ENCODE results near the gene TIAM2.
"Not testable (repeated sequence)": the region's sequence is repeated elsewhere in the genome, so short reads cannot be mapped to it uniquely, and the experiment has no call there.

Gene TIAM2

DNA sequence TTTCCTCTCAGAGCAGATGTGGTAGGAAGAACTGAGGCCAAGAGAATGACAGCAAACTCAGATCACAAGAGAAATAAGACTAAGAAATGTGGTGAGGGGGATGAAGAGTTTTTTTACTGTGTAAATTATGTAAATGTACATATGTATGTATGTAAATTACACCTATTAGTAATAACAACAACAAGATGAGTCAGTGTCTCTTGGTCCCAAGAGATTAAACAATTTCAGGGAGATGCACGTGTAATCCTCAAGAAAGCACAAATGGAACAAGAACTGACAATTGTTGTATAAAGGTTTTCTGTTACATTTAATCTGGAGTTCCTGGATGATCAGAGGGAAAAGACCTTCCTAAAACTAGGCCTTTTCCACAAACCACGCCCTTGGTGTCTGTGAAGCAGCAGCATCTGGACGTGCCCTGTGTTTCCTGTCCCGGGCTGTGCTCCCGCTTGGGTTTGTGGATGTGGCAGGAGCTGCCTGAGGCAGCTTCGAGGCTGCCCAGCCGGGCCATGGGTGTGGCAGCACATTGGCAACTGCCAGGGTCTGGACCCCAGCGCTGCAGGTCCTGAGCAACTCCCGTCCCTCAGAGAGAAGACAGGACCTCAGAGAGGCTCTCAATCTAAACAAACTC, 269.7 kb downstream of the TIAM2 start:
- Mint-ChIP-seq H3K4me3 (no peak overlapping the region), H3K4me1 (peaks cover 22% of the 10 kb centered on the region), H3K36me3 (peaks cover 58% of the 10 kb centered on the region), H3K27ac (no peak overlapping the region), H3K9me3 (no peaks in the 10 kb centered on the region)
- peak in 1 of 2 donors; percentile 32 for DNase-seq (ENCODE audit: low spot score in 2 of 2)
- ATAC-seq = no peak

GRCh38 chr6:155265843-155266535, 270.9 kb downstream of the TIAM2 start:
- Mint-ChIP-seq H3K4me1 (peaks cover 20% of the 10 kb centered on the region), H3K9me3 (no peaks in the 10 kb centered on the region), H3K4me3 (no peak overlapping the region), H3K27ac (no peak overlapping the region), H3K36me3 (peaks cover 49% of the 10 kb centered on the region)
- DNase-seq (ENCODE audit: low spot score in 2 of 2) (no peak), ATAC-seq (no peak)

DNA sequence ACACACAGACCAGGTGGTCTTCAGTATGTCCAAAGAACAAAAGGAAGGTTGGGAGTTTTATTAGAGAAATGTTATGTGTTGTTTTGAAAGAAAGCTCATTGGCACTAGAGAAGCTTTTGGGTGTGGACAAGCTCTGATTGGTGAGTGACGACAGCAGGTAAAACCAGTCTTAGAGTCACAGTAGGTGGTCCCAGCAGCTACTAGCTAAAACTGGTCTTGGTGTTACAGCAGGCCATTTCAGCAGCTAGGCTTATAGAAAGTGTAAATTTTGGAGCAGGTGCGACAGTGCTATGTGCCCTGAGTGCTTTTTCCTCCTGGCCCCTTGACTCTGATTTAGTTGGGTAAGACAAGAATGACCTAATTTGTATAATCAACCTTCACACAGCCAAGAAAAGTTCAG, 272.3 kb downstream of the TIAM2 start:
- H3K9me3 Mint-ChIP-seq = no peaks in the 10 kb centered on the region
- H3K4me1 Mint-ChIP-seq = peaks cover 8% of the 10 kb centered on the region
- peaks cover 46% of the 10 kb centered on the region for H3K36me3 Mint-ChIP-seq
- no peak overlapping the region for H3K4me3 Mint-ChIP-seq
- DNase-seq (ENCODE audit: low spot score in 2 of 2) (no peak), ATAC-seq (no peak)
- no peak overlapping the region for H3K27ac Mint-ChIP-seq

DNA sequence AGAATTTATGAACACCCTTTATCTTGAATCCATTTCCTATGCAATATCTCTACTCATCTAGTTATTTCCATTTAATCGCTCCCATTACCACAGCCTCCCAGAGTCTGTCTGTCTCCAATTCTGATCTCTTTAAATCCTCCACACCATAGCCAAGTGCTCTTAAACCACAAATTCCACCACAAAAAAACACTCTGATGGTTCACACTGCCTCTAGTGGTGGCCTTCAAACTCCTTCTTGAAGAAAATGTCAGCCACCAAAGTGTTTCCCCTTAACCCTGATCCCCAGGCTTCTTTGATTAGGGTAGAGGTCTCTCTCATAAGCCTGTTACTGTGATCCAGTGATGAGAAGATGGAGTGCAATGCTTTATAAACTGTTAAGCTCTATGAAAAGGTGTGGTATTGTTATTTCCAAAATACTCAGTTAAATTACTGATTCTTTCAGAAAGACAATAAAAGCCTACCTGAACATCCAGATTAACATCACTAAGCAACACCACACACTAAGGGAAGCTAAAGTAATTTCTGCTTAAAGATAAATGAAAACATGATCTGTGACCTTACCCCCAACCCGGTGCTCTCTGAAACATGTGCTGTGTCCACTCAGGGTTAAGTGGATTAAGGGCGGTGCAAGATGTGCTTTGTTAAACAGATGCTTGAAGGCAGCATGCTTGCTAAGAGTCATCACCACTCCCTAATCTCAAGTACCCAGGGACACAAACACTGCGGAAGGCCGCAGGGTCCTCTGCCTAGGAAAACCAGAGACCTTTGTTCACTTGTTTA, 273.2 kb downstream of the TIAM2 start:
- not testable (repeated sequence) for H3K4me1 Mint-ChIP-seq; H3K4me3 Mint-ChIP-seq; H3K9me3 Mint-ChIP-seq; H3K27ac Mint-ChIP-seq; DNase-seq (ENCODE audit: low spot score in 2 of 2); ATAC-seq
- peaks cover 48% of the 10 kb centered on the region for H3K36me3 Mint-ChIP-seq

GRCh38 chr6:155269765-155270164, 274.6 kb downstream of the TIAM2 start:
- DNase-seq (ENCODE audit: low spot score in 2 of 2) (no peak), ATAC-seq (no peak)
- H3K27ac Mint-ChIP-seq = peak overlapping the region; percentile 24
- H3K36me3 Mint-ChIP-seq = peaks cover 53% of the 10 kb centered on the region
- H3K4me1 Mint-ChIP-seq = peaks cover 12% of the 10 kb centered on the region
- no peak overlapping the region for H3K4me3 Mint-ChIP-seq
- no peaks in the 10 kb centered on the region for H3K9me3 Mint-ChIP-seq

DNA sequence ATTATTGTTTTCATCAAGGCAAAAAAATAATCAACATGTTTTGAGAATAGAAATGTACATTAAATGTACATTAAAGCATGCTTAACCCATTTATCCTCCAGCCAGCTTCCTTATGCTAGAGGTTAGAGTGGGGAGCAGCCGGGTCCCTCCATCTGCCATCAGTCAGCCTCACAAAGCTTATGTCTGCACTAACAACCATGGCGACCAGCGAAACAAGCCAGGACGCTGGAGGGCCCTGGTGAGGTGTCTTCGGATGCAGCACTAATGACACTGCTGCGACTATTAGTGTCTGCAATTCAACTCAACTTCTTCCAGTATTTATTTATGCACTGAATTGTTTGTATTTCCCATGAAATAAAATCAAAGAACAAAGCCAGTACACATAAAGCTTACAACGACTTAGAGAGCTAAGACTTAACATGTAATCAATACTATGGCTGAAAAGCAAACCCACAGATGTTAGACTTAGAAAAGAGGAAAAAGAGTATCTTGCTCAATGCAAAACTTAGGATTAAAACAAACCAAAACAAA, 275.5 kb downstream of the TIAM2 start:
- ATAC-seq = no peak
- H3K9me3 Mint-ChIP-seq = no peaks in the 10 kb centered on the region
- no peak for DNase-seq (ENCODE audit: low spot score in 2 of 2)
- no peak overlapping the region for H3K4me3 Mint-ChIP-seq
- peaks cover 12% of the 10 kb centered on the region for H3K4me1 Mint-ChIP-seq
- H3K36me3 Mint-ChIP-seq = peaks cover 54% of the 10 kb centered on the region
- no peak overlapping the region for H3K27ac Mint-ChIP-seq

- DNase-seq (ENCODE audit: low spot score in 2 of 2) (no peak), ATAC-seq (no peak)
- H3K27ac Mint-ChIP-seq = no peak overlapping the region
- no peaks in the 10 kb centered on the region for H3K9me3 Mint-ChIP-seq
- H3K4me1 Mint-ChIP-seq = peaks cover 12% of the 10 kb centered on the region
- peaks cover 49% of the 10 kb centered on the region for H3K36me3 Mint-ChIP-seq
- H3K4me3 Mint-ChIP-seq = no peak overlapping the region
Observed at GRCh38 chr6:155271145-155271544, 276.0 kb downstream of the TIAM2 start.

GRCh38 chr6:155272353-155273232, 277.5 kb downstream of the TIAM2 start:
- Mint-ChIP-seq H3K27ac (peak overlapping the region; percentile 81), H3K36me3 (peaks cover 35% of the 10 kb centered on the region), H3K4me1 (peaks cover 12% of the 10 kb centered on the region), H3K4me3 (no peak overlapping the region), H3K9me3 (no peaks in the 10 kb centered on the region)
- ATAC-seq (no peak), DNase-seq (ENCODE audit: low spot score in 2 of 2) (no peak)

- Mint-ChIP-seq H3K36me3 (peaks cover 35% of the 10 kb centered on the region), H3K9me3 (no peaks in the 10 kb centered on the region), H3K27ac (no peak overlapping the region), H3K4me1 (peaks cover 6% of the 10 kb centered on the region), H3K4me3 (no peak overlapping the region)
- ATAC-seq (no peak), DNase-seq (ENCODE audit: low spot score in 2 of 2) (no peak)
Observed at GRCh38 chr6:155273431-155273830, 278.3 kb downstream of the TIAM2 start.

GRCh38 chr6:155274106-155274505, 279.0 kb downstream of the TIAM2 start:
- Mint-ChIP-seq H3K4me3 (no peak overlapping the region), H3K27ac (no peak overlapping the region), H3K9me3 (no peaks in the 10 kb centered on the region), H3K36me3 (peaks cover 37% of the 10 kb centered on the region), H3K4me1 (peaks cover 6% of the 10 kb centered on the region)
- DNase-seq (ENCODE audit: low spot score in 2 of 2) (no peak), ATAC-seq (no peak)

DNA sequence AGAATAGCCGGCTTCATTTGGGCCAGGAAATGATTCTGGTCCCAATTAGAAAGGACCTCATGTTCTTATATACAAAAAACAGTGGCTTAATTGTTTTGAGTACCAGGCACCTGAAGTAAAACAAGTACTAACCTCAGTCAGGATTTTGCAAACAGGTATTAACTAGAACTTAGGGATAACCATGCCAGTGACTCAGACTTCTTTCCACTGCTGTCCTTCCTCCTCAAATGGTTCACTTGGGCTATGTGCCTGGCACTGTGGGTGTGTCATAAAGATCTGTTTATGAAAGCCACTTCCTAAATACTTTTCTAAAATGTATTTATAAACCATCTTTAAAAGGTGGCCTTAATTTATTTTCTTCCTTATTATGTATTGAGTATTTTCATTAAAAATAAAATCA, 279.4 kb downstream of the TIAM2 start:
- H3K27ac Mint-ChIP-seq = no peak overlapping the region
- no peak for DNase-seq (ENCODE audit: low spot score in 2 of 2)
- ATAC-seq = no peak
- H3K4me1 Mint-ChIP-seq = peaks cover 6% of the 10 kb centered on the region
- H3K4me3 Mint-ChIP-seq = no peak overlapping the region
- peaks cover 37% of the 10 kb centered on the region for H3K36me3 Mint-ChIP-seq
- H3K9me3 Mint-ChIP-seq = no peaks in the 10 kb centered on the region

GRCh38 chr6:155275808-155276480, 280.8 kb downstream of the TIAM2 start:
- no peak overlapping the region for H3K27ac Mint-ChIP-seq

DNA sequence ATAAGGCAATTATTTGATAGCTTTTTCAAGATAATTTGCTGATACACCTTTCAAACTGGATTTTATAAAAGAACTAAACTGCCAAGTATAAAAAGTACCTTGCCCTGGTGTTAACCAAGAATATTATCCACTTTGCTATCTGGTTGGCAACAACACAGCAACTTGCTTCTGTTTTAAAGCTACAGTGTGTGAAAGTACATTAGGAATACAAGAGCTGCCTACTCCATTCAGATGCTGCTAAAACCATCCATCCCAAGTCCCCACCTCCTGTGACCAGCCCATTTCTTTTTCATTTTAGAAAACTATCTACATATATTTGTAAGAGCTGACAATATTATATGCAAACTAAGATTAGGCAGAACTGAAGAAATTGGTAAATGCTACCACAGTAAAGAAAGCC, 281.5 kb downstream of the TIAM2 start:
- ATAC-seq = no peak
- H3K4me1 Mint-ChIP-seq = peaks cover 6% of the 10 kb centered on the region
- no peaks in the 10 kb centered on the region for H3K9me3 Mint-ChIP-seq
- H3K36me3 Mint-ChIP-seq = peaks cover 52% of the 10 kb centered on the region
- no peak overlapping the region for H3K27ac Mint-ChIP-seq
- H3K4me3 Mint-ChIP-seq = no peak overlapping the region
- DNase-seq (ENCODE audit: low spot score in 2 of 2) = no peak

More at GRCh38 chr6:155275808-155276480, 280.8 kb downstream of the TIAM2 start:
- H3K4me1 Mint-ChIP-seq = peaks cover 6% of the 10 kb centered on the region
- DNase-seq (ENCODE audit: low spot score in 2 of 2) (no peak), ATAC-seq (no peak)
- no peaks in the 10 kb centered on the region for H3K9me3 Mint-ChIP-seq
- H3K4me3 Mint-ChIP-seq = no peak overlapping the region
- peaks cover 45% of the 10 kb centered on the region for H3K36me3 Mint-ChIP-seq

DNA sequence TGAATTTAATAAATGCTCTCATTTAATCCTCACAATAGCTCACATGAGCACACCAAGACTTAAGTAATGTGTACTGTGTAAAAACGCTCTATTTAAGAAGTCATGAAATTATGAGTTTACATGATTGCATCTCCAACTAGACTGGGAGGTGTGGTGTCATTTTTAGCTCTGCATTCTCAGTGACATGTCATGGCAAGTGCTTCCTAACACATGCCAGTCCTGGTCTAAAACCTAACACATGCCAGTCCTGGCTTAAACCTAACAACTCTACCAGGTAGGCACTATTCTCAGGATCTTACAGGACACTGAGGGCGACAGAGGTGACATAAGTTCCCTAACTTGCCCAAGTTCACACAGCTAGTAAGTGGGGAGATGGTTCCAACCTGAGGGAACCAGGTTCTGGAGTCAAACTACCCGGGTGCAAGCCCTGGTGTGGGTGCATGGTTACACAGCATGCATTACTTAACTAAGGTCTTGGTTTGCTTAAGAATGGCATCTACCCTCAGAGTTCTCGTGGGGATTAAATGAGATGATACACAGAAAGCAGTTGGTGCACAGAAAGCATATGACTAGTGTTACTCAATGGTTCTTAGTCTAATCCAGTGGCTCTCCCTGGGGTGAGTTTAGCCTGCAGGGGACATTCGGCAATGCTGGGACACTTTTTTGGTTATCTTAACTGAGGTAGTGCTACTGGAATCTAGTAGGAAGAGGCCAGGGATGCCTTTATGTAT, 283.4 kb downstream of the TIAM2 start:
- Mint-ChIP-seq H3K27ac (peak overlapping the region; percentile 9), H3K4me3 (no peak overlapping the region), H3K36me3 (peaks cover 61% of the 10 kb centered on the region), H3K9me3 (no peaks in the 10 kb centered on the region), H3K4me1 (peaks cover 2% of the 10 kb centered on the region)
- DNase-seq (ENCODE audit: low spot score in 2 of 2) (no peak), ATAC-seq (no peak)
